HepG2 (cell line): Measurements from ENCODE around the gene SIVA1.
A peak's percentile ranks its signal among the peaks of the same experiment; 100 is the strongest.

Experiments used
- AGO1 ChIP-seq: fragments of 200-400 bp; formaldehyde crosslinking; IDR thresholded peaks from 2 replicates; pipeline ENCODE4 v1.6.1; 2017; ENCODE audit warnings: mild to moderate bottlenecking, low read depth, low read length, moderate library complexity; ENCODE audit not compliant: poor library complexity, severe bottlenecking
- BRCA1 ChIP-seq: sonication (generic); formaldehyde crosslinking; IDR thresholded peaks from 2 replicates; pipeline ENCODE4 v1.4.0; 2020; ENCODE audit warnings: missing genetic modification reagents
- CREB1 ChIP-seq, 2 experiments: fragments of 450-650 bp in 1 of 2; IDR thresholded peaks; 2 replicates each; pipeline ENCODE4 v1.6.1; 2016 to 2017; ENCODE audit warnings: control low read depth in 1 of 2, mild to moderate bottlenecking in 1 of 2, missing compliant biosample characterization in 1 of 2, missing genetic modification characterization in 1 of 2
- CTCF ChIP-seq: sonication (generic); formaldehyde crosslinking; IDR thresholded peaks from 2 replicates; pipeline ENCODE4 v1.5.0; 2020; ENCODE audit warnings: mild to moderate bottlenecking, missing genetic modification reagents, moderate library complexity
- EP300 ChIP-seq, 3 experiments: sonication (generic) in 1 of 3; formaldehyde crosslinking in 1 of 3; IDR thresholded peaks; 2 replicates each; pipeline versions ENCODE4 v1.5.1 to v1.6.1; 2011 to 2020; ENCODE audit warnings: low read depth in 2 of 3, low read length in 2 of 3, borderline replicate concordance in 1 of 3, improper control_type of control experiment in 1 of 3, mild to moderate bottlenecking in 1 of 3, missing genetic modification reagents in 1 of 3, moderate library complexity in 1 of 3
- JUND ChIP-seq: sonication (generic); formaldehyde crosslinking; IDR thresholded peaks from 2 replicates; pipeline ENCODE4 v1.8.0; 2022; ENCODE audit warnings: mild to moderate bottlenecking, missing genetic modification reagents
- PCBP2 ChIP-seq: fragments of 200-400 bp; formaldehyde crosslinking; optimal IDR thresholded peaks from 2 replicates; pipeline ENCODE3; 2018; ENCODE audit warnings: low read length, low read depth; ENCODE audit not compliant: poor library complexity, severe bottlenecking
- SMAD3 ChIP-seq: sonication (generic); formaldehyde crosslinking; IDR thresholded peaks from 2 replicates; pipeline ENCODE4 v1.4.0; 2020; ENCODE audit warnings: missing genetic modification reagents
- SP2 ChIP-seq: sonication (generic); formaldehyde crosslinking; IDR thresholded peaks from 2 replicates; pipeline ENCODE4 v1.5.1; 2020; ENCODE audit warnings: mild to moderate bottlenecking, missing genetic modification reagents
- TEAD2 ChIP-seq: sonication (generic); formaldehyde crosslinking; IDR thresholded peaks from 2 replicates; pipeline ENCODE4 v1.9.0; 2021; ENCODE audit warnings: missing genetic modification reagents
- ZNF546 ChIP-seq: sonication (generic); formaldehyde crosslinking; conservative IDR thresholded peaks from 2 replicates; pipeline ENCODE4 v1.8.1; 2023; ENCODE audit warnings: mild to moderate bottlenecking, missing genetic modification reagents

- TF ChIP-seq EP300 (IDR thresholded peaks at IDR 0.05; ENCODE audit: low read depth in 2 of 2, low read length in 2 of 2) (no peak), EP300 (CRISPR knock-in tag; IDR thresholded peaks at IDR 0.05; ENCODE audit: borderline replicate concordance) (no peak), BRCA1 (CRISPR knock-in tag) (no peak), AGO1 (peak; percentile 85), JUND (CRISPR knock-in tag) (no peak), SP2 (CRISPR knock-in tag) (no peak), PCBP2 (no peak), CREB1 (IDR thresholded peaks at IDR 0.05) (no peak), CREB1 (CRISPR knock-in tag; IDR thresholded peaks at IDR 0.05) (no peak), SMAD3 (CRISPR knock-in tag) (no peak), TEAD2 (no peak), CTCF (CRISPR knock-in tag) (peak; percentile 66), ZNF546 (CRISPR knock-in tag) (no peak)
These were observed 21.3 kb upstream of the SIVA1 start for GRCh38 chr14:104731320-104732294.
